ENCODE data around the gene SLC47A2. TPM values are rescaled to one million over a fixed set of nuclear protein-coding genes. Genes with fewer than 3 reads are reported as not detected.
A peak's percentile ranks its signal among the peaks of the same experiment; 100 is the strongest.

Gene SLC47A2
- total RNA-seq, 1 donor from 2014 or later: 0.24 TPM

- Mint-ChIP-seq H3K4me1 (ENCODE audit: unreplicated experiment) (peaks cover 8% of the 10 kb centered on the region), H3K36me3 (ENCODE audit: unreplicated experiment) (peaks cover 51% of the 10 kb centered on the region), H3K27me3 (ENCODE audit: unreplicated experiment) (no peaks in the 10 kb centered on the region), H3K4me3 (ENCODE audit: unreplicated experiment) (no peak overlapping the region), H3K27ac (ENCODE audit: unreplicated experiment) (no peak overlapping the region), H3K9me3 (ENCODE audit: unreplicated experiment) (no peaks in the 10 kb centered on the region)
- TF ChIP-seq CTCF (IDR thresholded peaks at IDR 0.05): no peak
- peak; percentile 65 for DNase-seq (ENCODE audit: extremely low spot score, unreplicated experiment)
Observed at GRCh38 chr17:19656851-19657581, 59.4 kb downstream of the SLC47A2 start.

- no peak overlapping the region for H3K4me3 Mint-ChIP-seq (ENCODE audit: unreplicated experiment)
- peaks cover 49% of the 10 kb centered on the region for H3K36me3 Mint-ChIP-seq (ENCODE audit: unreplicated experiment)
- H3K27ac Mint-ChIP-seq (ENCODE audit: unreplicated experiment): peak overlapping the region; percentile 56
- H3K27me3 Mint-ChIP-seq (ENCODE audit: unreplicated experiment): no peaks in the 10 kb centered on the region
- peaks cover 15% of the 10 kb centered on the region for H3K4me1 Mint-ChIP-seq (ENCODE audit: unreplicated experiment)
- H3K9me3 Mint-ChIP-seq (ENCODE audit: unreplicated experiment): no peaks in the 10 kb centered on the region
- no peak for TF ChIP-seq CTCF (IDR thresholded peaks at IDR 0.05)
- DNase-seq (ENCODE audit: extremely low spot score, unreplicated experiment): peak; percentile 11
Observed at GRCh38 chr17:19656336-19656735, 60.0 kb downstream of the SLC47A2 start.

- Mint-ChIP-seq H3K36me3 (ENCODE audit: unreplicated experiment) (peaks cover 49% of the 10 kb centered on the region), H3K27ac (ENCODE audit: unreplicated experiment) (no peak overlapping the region)
Observed at GRCh38 chr17:19654896-19655295, 61.5 kb downstream of the SLC47A2 start.

GRCh38 chr17:19654342-19654886 is 62.0 kb downstream of the SLC47A2 start:
- no peaks in the 10 kb centered on the region for H3K27me3 Mint-ChIP-seq (ENCODE audit: unreplicated experiment)
- H3K36me3 Mint-ChIP-seq (ENCODE audit: unreplicated experiment): peaks cover 49% of the 10 kb centered on the region
- H3K9me3 Mint-ChIP-seq (ENCODE audit: unreplicated experiment): no peaks in the 10 kb centered on the region
- no peak overlapping the region for H3K4me3 Mint-ChIP-seq (ENCODE audit: unreplicated experiment)
- TF ChIP-seq CTCF (IDR thresholded peaks at IDR 0.05): no peak
- H3K4me1 Mint-ChIP-seq (ENCODE audit: unreplicated experiment): peaks cover 32% of the 10 kb centered on the region
- peak; percentile 84 for DNase-seq (ENCODE audit: extremely low spot score, unreplicated experiment)
- H3K27ac Mint-ChIP-seq (ENCODE audit: unreplicated experiment): no peak overlapping the region

More at GRCh38 chr17:19654896-19655295, 61.5 kb downstream of the SLC47A2 start:
- no peaks in the 10 kb centered on the region for H3K9me3 Mint-ChIP-seq (ENCODE audit: unreplicated experiment)
- H3K4me3 Mint-ChIP-seq (ENCODE audit: unreplicated experiment): no peak overlapping the region
- H3K27me3 Mint-ChIP-seq (ENCODE audit: unreplicated experiment): no peaks in the 10 kb centered on the region
- peaks cover 28% of the 10 kb centered on the region for H3K4me1 Mint-ChIP-seq (ENCODE audit: unreplicated experiment)
- no peak for TF ChIP-seq CTCF (IDR thresholded peaks at IDR 0.05)
- DNase-seq (ENCODE audit: extremely low spot score, unreplicated experiment): peak; percentile 2

GRCh38 chr17:19652595-19652994 is 63.8 kb downstream of the SLC47A2 start:
- H3K4me3 Mint-ChIP-seq (ENCODE audit: unreplicated experiment): no peak overlapping the region
- TF ChIP-seq CTCF (IDR thresholded peaks at IDR 0.05): no peak
- H3K9me3 Mint-ChIP-seq (ENCODE audit: unreplicated experiment): no peaks in the 10 kb centered on the region
- no peak overlapping the region for H3K27ac Mint-ChIP-seq (ENCODE audit: unreplicated experiment)
- peaks cover 41% of the 10 kb centered on the region for H3K4me1 Mint-ChIP-seq (ENCODE audit: unreplicated experiment)
- no peaks in the 10 kb centered on the region for H3K27me3 Mint-ChIP-seq (ENCODE audit: unreplicated experiment)
- H3K36me3 Mint-ChIP-seq (ENCODE audit: unreplicated experiment): peaks cover 34% of the 10 kb centered on the region
- DNase-seq (ENCODE audit: extremely low spot score, unreplicated experiment): peak; percentile 23
